ENCODE results near the gene MEX3D. TPM values are rescaled to one million over a fixed set of nuclear protein-coding genes. Genes with fewer than 3 reads are reported as not detected.
"Not testable (repeated sequence)": the region's sequence is repeated elsewhere in the genome, so short reads cannot be mapped to it uniquely, and the experiment has no call there.

The MEX3D gene
- total RNA-seq, 1 experiment from 2014 or later: 69.2 TPM

DNA sequence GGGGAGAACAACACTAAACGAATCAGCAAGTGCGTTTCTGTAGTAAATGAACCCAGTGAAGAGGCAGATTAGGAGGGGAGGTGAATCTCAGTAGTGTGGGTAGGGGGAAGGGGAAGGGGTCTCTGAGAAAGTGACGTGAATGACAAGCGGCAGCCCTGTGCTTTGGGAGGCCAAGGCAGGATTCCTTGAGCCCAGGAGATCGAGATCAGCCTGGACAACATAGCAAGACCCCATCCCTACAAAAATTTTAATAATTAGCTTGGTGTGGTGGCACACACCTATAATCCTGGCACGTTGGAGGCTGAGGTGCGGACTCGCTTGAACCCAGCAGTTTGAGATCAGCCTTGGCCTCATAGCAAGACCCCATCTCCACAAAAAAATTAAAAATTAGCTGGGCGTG is 36.1 kb downstream of the MEX3D start:
- CTCF ChIA-PET: no interaction called here

DNA sequence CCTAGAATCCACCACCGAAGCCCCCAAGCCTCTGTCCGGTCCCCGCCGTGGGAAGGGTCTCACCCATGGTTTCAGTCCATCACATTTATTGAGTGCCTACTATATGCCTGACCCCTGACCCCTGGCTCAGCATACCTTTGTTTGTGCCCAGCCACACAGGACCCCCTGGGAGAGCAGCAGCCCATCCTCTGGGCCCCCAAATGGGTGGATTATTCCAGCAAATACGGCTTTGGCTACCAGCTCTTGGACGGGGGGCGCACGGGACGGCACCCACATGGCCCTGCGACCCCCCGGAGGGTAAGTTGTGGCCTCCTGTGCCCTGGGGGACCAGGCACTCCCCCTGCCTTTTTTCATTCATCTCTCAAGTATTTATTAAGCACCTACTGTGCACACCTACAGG is 36.5 kb downstream of the MEX3D start:
- no peaks in the 10 kb centered on the region for H3K27me3 ChIP-seq (ENCODE audit: insufficient read depth, low read length)
- ATAC-seq: no peak
- intact Hi-C loops (cut with micrococcal nuclease): no loop called here
- ChIA-PET POLR2A (no interaction called here), RAD21 (ENCODE audit: low non-redundant PET in 1 of 2, low total read pairs in 2 of 2, uncharacterized antibody in 2 of 2, unreplicated experiment in 2 of 2) (no interaction called here), CTCF (no interaction called here)
- H3K9me2 ChIP-seq (ENCODE audit: insufficient read depth): no peaks in the 10 kb centered on the region
- no peak overlapping the region for H3K27ac ChIP-seq (ENCODE audit: low read depth, low read length)
- DNase-seq (ENCODE audit: low read depth, low spot score): no peak
- no peak overlapping the region for H3K4me3 ChIP-seq (replicated peaks in 1 of 2; ENCODE audit: low read depth in 1 of 2, low read length in 2 of 2)
- H4K20me1 ChIP-seq (ENCODE audit: insufficient read depth): no peaks in the 10 kb centered on the region
- no peak overlapping the region for H3K4me2 ChIP-seq (ENCODE audit: low read length)
- H3K9ac ChIP-seq (ENCODE audit: low read length): no peak overlapping the region
- no peaks in the 10 kb centered on the region for H3K4me1 ChIP-seq (ENCODE audit: control insufficient read depth in 1 of 2, insufficient read depth in 2 of 2, low read length in 2 of 2)
- no TSS peak for BruUV-seq (replicated peaks)
- TF ChIP-seq RAD21 (IDR thresholded peaks at IDR 0.05; ENCODE audit: low read depth): no peak
- TF ChIP-seq SP1 (IDR thresholded peaks at IDR 0.05; ENCODE audit: low read depth): no peak
- no peak for TF ChIP-seq FOSL1 (IDR thresholded peaks at IDR 0.05; ENCODE audit: low read depth)
- no peak for TF ChIP-seq EZH2 (IDR thresholded peaks at IDR 0.05)
- no peak for TF ChIP-seq SIN3A (IDR thresholded peaks at IDR 0.05; ENCODE audit: low read depth)
- TF ChIP-seq ZFX (IDR thresholded peaks at IDR 0.05): no peak
- TF ChIP-seq, protein P1, sequence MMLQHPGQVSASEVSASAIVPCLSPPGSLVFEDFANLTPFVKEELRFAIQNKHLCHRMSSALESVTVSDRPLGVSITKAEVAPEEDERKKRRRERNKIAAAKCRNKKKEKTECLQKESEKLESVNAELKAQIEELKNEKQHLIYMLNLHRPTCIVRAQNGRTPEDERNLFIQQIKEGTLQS (IDR thresholded peaks at IDR 0.05): no peak
- no peak for TF ChIP-seq YY1 (IDR thresholded peaks at IDR 0.05; ENCODE audit: extremely low read depth, insufficient replicate concordance, low read depth, low read length)
- no peak for TF ChIP-seq EGR1 (IDR thresholded peaks at IDR 0.05; ENCODE audit: low read depth)
- TF ChIP-seq ELF1 (IDR thresholded peaks at IDR 0.05; ENCODE audit: borderline replicate concordance, low read depth): no peak
- TF ChIP-seq POLR2A (IDR thresholded peaks at IDR 0.05; ENCODE audit: borderline replicate concordance, extremely low read depth, insufficient read depth, insufficient read length): no peak
- TF ChIP-seq, protein P2, sequence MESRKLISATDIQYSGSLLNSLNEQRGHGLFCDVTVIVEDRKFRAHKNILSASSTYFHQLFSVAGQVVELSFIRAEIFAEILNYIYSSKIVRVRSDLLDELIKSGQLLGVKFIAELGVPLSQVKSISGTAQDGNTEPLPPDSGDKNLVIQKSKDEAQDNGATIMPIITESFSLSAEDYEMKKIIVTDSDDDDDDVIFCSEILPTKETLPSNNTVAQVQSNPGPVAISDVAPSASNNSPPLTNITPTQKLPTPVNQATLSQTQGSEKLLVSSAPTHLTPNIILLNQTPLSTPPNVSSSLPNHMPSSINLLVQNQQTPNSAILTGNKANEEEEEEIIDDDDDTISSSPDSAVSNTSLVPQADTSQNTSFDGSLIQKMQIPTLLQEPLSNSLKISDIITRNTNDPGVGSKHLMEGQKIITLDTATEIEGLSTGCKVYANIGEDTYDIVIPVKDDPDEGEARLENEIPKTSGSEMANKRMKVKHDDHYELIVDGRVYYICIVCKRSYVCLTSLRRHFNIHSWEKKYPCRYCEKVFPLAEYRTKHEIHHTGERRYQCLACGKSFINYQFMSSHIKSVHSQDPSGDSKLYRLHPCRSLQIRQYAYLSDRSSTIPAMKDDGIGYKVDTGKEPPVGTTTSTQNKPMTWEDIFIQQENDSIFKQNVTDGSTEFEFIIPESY (IDR thresholded peaks at IDR 0.05; ENCODE audit: extremely low read depth, insufficient replicate concordance, low read length): no peak
- TF ChIP-seq POLR2AphosphoS5 (IDR thresholded peaks at IDR 0.05; ENCODE audit: low read depth, low read length): no peak
- no peak overlapping the region for H2AFZ ChIP-seq (ENCODE audit: low read depth, low read length, poor library complexity, severe bottlenecking)
- H3K36me3 ChIP-seq (ENCODE audit: control insufficient read depth in 1 of 2, insufficient read depth in 2 of 2, low read length in 2 of 2): no peaks in the 10 kb centered on the region
- no peaks in the 10 kb centered on the region for H3K9me3 ChIP-seq (ENCODE audit: control insufficient read depth in 1 of 2, insufficient read depth in 1 of 2, low read depth in 1 of 2, low read length in 2 of 2)
- H3K79me2 ChIP-seq (ENCODE audit: insufficient read depth, low read length): no peaks in the 10 kb centered on the region

More for the DNA sequence above, 36.1 kb downstream of the MEX3D start:
- H3K27ac ChIP-seq (ENCODE audit: low read depth, low read length): no peak overlapping the region
- H2AFZ ChIP-seq (ENCODE audit: low read depth, low read length, poor library complexity, severe bottlenecking): no peak overlapping the region
- no peaks in the 10 kb centered on the region for H3K79me2 ChIP-seq (ENCODE audit: insufficient read depth, low read length)
- no peaks in the 10 kb centered on the region for H3K36me3 ChIP-seq (ENCODE audit: control insufficient read depth in 1 of 2, insufficient read depth in 2 of 2, low read length in 2 of 2)
- TF ChIP-seq FOSL1 (IDR thresholded peaks at IDR 0.05; ENCODE audit: low read depth): no peak
- no peak for TF ChIP-seq ZFX (IDR thresholded peaks at IDR 0.05)
- no peak for TF ChIP-seq POLR2A (IDR thresholded peaks at IDR 0.05; ENCODE audit: borderline replicate concordance, extremely low read depth, insufficient read depth, insufficient read length)
- no peak for TF ChIP-seq EGR1 (IDR thresholded peaks at IDR 0.05; ENCODE audit: low read depth)
- no peak for TF ChIP-seq POLR2AphosphoS5 (IDR thresholded peaks at IDR 0.05; ENCODE audit: low read depth, low read length)
- no peak for TF ChIP-seq EZH2 (IDR thresholded peaks at IDR 0.05)
- no peaks in the 10 kb centered on the region for H3K9me2 ChIP-seq (ENCODE audit: insufficient read depth)
- no TSS peak for BruUV-seq (replicated peaks)
- ChIA-PET RAD21 (ENCODE audit: low non-redundant PET in 1 of 2, low total read pairs in 2 of 2, uncharacterized antibody in 2 of 2, unreplicated experiment in 2 of 2) (no interaction called here), POLR2A (no interaction called here)
- ATAC-seq: no peak
- H3K4me2 ChIP-seq (ENCODE audit: low read length): no peak overlapping the region
- no peak overlapping the region for H3K9ac ChIP-seq (ENCODE audit: low read length)
- H3K9me3 ChIP-seq (ENCODE audit: control insufficient read depth in 1 of 2, insufficient read depth in 1 of 2, low read depth in 1 of 2, low read length in 2 of 2): no peaks in the 10 kb centered on the region
- H4K20me1 ChIP-seq (ENCODE audit: insufficient read depth): no peaks in the 10 kb centered on the region
- H3K27me3 ChIP-seq (ENCODE audit: insufficient read depth, low read length): no peaks in the 10 kb centered on the region
- no peak for DNase-seq (ENCODE audit: low read depth, low spot score)
- intact Hi-C loops (cut with micrococcal nuclease): no loop called here
- H3K4me1 ChIP-seq (ENCODE audit: control insufficient read depth in 1 of 2, insufficient read depth in 2 of 2, low read length in 2 of 2): no peaks in the 10 kb centered on the region
- H3K4me3 ChIP-seq (replicated peaks in 1 of 2; ENCODE audit: low read depth in 1 of 2, low read length in 2 of 2): no peak overlapping the region

DNA sequence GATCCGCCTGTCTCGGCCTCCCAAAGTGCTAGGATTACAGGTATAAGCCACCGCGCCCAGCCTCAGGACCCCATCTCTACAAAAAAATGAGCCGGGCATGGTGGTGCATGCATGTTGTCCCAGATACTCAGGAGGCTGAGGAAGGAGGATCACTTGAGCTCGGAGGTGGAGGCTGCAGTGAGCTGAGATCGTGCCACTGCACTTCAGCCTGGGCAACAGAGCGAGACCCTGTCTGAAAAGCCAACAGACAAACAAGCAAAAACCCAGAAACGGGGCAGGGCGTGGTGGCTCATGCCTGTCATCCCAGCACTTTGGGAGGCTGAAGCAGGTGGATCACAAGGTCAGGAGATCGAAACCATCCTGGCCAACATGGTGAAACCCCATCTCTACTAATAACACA is 37.3 kb downstream of the MEX3D start:
- intact Hi-C loops (cut with micrococcal nuclease); H2AFZ ChIP-seq (ENCODE audit: low read depth, low read length, poor library complexity, severe bottlenecking); ATAC-seq; H3K27me3 ChIP-seq (ENCODE audit: insufficient read depth, low read length); DNase-seq (ENCODE audit: low read depth, low spot score); CTCF ChIA-PET; H3K4me3 ChIP-seq (replicated peaks in 1 of 2; ENCODE audit: low read depth in 1 of 2, low read length in 2 of 2); H3K9me2 ChIP-seq (ENCODE audit: insufficient read depth); POLR2A ChIA-PET; H3K4me1 ChIP-seq (ENCODE audit: control insufficient read depth in 1 of 2, insufficient read depth in 2 of 2, low read length in 2 of 2); BruUV-seq (replicated peaks); H3K36me3 ChIP-seq (ENCODE audit: control insufficient read depth in 1 of 2, insufficient read depth in 2 of 2, low read length in 2 of 2); H3K4me2 ChIP-seq (ENCODE audit: low read length); RAD21 ChIA-PET (ENCODE audit: low non-redundant PET in 1 of 2, low total read pairs in 2 of 2, uncharacterized antibody in 2 of 2, unreplicated experiment in 2 of 2); H3K79me2 ChIP-seq (ENCODE audit: insufficient read depth, low read length); H3K27ac ChIP-seq (ENCODE audit: low read depth, low read length); H3K9me3 ChIP-seq (ENCODE audit: control insufficient read depth in 1 of 2, insufficient read depth in 1 of 2, low read depth in 1 of 2, low read length in 2 of 2); H3K9ac ChIP-seq (ENCODE audit: low read length); H4K20me1 ChIP-seq (ENCODE audit: insufficient read depth): not testable (repeated sequence)

Data from HCT116 (cell line).